GM19468 (cell line): ENCODE data around the gene CAMTA1.
"Not testable (repeated sequence)": the region's sequence is repeated elsewhere in the genome, so short reads cannot be mapped to it uniquely, and the experiment has no call there.

ENCODE experiments used
- ATAC-seq: cut with Tn5 transposase; IDR thresholded peaks from one replicate; pipeline ENCODE4 v1.9.1; 2021; ENCODE audit warnings: mild to moderate bottlenecking, moderate library complexity, moderate number of reproducible peaks; ENCODE audit not compliant: unreplicated experiment; ENCODE audit errors: extremely low read depth

CAMTA1 gene

DNA sequence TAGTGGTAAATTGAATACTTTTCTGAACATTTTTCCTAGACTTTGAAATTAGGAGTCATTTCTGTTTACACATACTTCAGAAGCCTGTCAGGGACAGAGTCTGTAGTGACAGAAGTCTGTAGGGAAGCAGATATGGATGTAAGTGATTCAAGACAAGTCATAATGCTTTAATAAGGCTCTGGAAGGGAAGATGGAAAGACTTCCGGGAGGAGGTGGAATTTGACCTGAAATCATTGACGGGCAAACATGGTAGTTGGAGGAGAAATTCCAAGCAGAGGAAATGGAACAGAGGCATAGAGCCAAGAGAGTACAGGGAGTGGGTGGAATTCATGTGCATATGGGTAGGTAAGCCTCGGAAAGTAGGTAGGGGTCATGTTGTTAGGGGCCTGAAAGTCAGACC is 22.5 kb downstream of the CAMTA1 start:
- no peak for ATAC-seq

DNA sequence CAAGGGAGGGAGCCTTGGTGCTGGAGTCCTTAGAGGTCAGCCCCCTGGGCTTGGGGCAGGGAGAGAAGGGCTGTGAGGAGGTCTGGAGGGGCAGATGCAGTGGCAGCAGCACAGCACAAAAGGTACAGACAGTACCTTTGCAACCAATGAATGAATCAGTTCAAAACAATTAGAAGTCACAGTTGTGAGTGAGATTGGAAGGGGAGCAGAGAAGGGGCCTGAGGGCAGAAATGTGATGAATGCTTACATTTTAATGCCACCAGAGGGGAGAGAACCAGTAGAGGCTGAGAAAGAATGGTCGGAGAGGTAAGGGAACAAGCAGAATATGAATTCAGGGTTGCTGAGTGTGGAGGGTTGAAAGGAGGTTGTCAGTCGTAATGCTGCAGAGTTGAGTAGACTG is 24.2 kb downstream of the CAMTA1 start:
- no peak for ATAC-seq

DNA sequence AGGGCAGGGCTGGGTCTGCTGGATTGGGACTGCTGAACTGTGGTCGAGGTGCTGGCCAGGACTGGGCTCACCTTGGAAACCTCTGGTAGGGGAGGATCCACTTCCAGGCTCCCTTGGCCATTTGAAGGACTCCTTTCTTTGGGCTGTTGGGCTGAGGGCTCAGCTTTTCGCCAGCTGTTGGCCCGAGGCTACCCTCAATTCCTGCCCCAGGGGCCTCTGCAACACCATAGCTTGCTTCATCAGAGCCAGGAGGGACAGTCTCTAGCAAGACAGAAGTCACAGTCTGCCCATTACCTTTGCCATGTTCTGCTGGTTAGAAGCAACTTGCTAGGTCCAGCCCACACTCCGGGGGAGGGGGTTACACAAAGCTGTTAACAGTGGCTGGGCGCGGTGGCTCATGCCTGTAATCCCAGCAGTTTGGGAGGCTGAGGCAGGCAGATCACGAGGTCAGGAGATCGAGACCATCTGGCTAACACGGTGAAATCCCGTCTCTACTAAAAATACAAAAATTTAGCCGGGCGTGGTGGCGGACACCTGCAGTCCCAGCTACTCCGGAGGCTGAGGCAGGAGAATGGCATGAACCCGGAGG is 25.0 kb downstream of the CAMTA1 start:
- not testable (repeated sequence) for ATAC-seq

DNA sequence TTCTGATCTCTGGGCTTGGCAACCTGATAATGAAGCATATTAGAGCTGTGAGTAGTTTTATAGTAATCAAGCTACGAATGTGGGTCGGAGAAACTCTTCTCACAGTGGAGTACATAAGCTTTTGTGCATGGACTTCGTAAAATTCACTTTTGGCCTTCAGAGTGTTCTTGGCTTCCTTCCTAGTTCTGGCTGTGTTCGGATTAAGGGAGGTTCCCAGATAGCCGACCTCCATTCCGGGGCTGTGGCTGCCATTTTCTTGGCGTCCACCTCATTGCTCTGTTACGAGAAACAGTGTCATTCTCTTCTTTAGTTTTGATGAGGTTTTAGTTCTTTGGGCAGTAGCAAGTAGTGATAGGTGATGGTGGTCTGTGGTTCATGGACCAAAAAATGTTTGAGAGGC is 26.3 kb downstream of the CAMTA1 start:
- no peak for ATAC-seq

DNA sequence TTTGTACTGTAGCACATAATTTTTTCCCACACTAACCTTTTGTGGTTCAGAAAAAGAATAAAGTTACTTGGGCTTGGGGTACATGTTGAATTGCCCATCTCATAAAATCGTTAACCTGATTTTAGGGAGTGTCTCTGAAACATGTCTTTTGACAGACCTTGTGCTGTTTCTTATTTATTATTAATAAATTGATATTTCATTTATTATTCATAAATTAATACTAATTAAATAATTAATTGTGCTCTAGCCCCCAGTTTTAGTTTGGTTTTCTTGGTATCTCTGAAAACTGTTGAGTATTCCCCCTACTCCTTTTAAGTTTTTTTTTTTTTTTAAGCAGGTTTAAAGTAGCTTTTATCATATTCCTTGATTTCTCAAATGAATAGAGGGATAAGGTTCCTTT is 27.9 kb downstream of the CAMTA1 start:
- no peak for ATAC-seq

DNA sequence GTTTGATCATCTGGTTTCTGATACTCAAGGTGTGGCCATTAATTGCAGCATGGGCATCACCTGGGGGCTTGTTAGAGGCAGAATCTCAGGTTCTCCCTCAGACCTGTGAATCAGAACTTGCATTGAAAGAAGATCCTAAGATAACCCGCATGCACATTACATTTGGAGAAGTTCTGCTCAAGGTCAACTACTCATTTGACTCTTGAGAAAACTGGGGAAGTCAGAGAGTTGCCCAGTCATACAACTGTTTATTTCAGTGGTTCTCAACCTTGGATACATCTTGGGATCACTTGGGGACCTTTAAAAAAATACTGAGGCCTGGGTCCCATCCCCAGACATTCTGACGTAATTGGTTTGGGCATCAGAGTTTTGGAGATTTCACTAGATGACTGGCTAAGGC is 30.5 kb downstream of the CAMTA1 start:
- ATAC-seq, result no peak

DNA sequence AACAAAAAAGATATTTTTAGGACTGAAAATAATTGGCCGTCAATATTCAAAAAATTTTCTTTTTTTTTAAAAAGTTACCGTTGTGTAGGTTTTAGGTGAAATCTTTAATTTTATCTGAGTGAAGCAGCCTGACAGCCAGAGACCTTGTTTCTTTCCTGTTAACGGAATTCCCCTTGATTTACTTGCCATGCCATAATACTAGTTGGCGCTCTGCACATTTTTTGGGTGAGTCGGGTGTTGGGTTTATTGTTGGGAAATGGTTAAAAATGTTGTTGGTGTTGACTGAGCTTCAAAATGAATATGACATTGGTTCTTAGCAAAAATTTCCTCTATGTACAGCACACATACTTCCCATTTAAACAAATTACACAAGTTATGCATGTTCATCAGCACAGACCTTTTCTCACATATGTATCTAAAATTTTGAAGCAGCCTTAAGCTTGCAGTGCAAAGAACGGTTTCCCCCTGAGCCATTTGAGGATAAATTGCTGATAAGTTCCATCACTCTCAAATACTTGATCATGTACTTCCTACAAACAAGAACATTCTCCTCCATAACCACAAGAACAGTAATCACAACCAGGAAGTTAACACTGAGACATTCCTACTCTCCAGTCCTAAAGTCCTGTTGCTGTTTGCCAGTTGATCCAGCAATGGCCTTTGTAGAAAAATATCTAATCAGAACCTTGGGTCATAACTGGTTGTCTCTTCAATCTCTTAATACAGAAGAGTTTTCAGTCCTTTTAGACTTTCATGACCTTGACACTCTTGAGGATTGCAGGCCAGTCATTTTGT is 34.2 kb downstream of the CAMTA1 start:
- no peak for ATAC-seq

DNA sequence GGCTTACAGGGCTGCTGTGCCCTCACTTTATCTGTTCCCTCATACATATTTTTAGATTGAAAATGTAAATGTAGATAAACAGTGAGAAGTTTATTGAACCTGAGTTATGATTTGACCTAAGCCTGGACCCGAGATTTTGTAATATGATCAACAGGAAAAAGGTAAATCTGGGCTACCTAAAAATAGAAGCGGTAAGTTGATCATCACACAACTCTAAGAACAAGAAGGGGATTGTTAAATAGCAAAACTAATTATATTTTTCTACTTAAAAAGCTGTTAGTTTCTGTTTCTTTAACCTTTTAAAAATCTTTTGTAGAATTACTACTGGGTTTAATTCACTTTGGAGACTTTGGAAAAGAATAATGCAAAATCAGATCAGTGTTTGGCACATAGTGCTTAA is 35.6 kb downstream of the CAMTA1 start:
- no peak for ATAC-seq

DNA sequence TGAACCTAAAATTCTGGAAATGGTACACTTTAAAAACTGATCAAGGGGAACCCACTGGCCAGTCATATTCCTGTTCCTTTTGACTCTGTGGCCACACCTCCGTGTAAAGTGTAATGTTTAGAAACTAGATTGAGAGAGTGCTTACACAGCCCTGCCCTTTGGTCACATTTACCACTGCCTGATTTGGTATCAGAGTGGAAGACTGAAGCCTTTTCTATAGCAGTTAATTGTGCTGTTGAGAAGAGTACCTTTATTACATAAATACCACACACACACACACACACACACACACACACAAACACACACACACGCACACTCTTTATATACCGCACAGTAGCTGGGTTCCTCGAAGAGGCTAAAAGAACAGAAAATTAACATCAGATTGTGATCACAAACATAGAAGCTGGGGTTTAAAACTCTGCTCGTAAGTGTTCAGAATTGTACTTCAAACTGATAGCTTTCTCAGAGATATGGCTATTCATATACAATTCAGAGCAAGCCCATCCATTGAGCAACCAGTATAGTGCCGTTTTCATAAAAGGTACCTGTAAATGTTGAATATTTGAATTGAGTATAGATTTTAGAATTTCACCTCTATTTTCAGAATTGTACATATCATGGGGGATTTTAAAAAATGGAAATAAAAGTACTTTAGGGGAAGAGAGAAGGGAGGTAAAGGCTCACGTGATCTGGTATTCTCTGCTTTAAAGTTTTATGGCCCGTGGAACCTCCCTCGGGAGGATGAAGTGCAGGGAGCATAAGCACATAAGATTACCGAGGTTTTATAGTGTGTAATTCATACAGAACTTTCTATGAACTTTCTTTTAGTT is 37.5 kb downstream of the CAMTA1 start:
- ATAC-seq, result peak; percentile 71

DNA sequence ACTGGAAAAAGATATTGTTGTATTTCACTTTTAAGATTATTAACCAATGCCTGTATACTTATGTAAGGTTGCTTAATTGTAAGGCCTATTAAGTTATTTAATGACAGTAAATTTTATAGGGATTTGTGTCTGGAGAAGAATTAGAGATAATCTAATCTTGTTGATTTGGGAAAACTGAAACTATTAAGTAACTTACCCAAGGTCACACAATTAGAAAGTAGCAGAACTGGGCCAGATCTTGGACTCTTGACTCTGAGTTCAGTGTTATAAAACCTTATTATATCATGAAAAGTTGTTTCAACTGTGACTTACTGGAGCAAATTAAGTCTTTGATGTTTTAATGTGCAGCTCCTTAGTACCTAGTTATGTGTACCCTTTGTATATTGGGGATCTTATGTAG is 38.5 kb downstream of the CAMTA1 start:
- ATAC-seq, result no peak

DNA sequence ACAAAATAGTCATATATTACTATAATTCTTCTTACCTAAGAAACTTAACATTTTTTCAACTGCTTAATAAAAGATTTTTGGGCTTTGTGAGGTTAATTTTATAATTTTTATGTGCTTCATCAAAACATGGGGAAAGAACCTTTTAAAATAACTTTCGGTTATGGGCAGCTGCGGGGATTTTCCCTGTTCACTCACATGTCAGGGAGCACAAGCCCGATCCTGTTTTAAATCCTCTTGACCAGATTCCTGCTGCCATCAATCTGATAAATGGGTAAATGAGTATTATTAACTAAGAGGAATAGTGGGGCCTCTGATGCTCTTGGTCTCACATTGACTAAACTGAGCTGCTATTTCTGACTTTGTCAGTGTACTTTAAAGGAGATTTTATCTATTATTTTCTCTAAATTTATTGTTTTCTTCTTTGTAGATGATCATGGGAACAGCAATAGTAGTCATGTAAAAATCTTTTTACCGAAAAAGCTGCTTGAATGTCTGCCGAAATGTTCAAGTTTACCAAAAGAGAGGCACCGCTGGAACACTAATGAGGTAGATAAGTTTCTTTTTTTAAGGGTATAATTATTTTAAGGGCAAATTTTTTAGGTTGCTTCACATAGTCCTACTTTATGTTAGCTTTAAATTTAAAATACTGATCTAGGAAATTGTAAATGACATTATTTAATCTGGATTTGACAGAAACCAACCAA is 39.6 kb downstream of the CAMTA1 start:
- no peak for ATAC-seq

DNA sequence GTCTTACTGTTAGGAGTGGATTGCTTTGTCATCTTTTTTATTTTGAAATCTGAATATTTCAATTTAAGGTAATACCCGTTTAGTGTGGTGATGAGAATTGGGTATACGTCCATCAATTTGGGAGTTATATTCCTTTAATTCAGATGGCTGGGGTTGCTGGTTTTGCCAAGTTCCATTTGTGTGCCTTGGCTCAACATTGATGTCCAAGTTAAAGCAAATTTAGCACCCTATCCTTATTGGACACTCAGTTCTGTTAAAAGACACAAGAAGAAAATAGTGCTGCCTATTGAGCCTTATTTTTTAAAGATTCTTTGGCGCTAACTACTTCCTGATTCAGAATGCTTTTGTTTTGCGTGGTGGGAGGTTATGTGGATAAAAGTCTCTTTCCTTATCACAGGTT is 40.6 kb downstream of the CAMTA1 start:
- ATAC-seq, result no peak

DNA sequence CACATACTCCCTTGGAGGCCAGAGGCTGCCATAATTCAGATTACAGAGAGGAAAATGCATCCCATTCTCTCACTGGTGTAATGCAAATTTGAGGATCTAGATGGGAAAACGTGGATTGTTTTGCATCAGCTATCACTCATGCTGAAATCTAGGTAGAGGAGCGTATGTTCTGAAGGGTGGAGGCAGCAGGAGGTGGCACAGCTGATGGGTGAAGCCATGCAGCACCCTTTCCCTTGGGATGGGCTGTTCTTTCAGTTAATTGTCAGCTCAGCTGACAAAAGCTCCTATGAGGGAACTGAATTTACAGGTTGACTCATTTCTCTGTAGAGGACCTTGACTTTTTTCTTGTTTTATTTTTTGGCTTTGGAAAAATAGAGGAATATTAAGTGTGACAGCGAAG is 41.8 kb downstream of the CAMTA1 start:
- ATAC-seq, result no peak

DNA sequence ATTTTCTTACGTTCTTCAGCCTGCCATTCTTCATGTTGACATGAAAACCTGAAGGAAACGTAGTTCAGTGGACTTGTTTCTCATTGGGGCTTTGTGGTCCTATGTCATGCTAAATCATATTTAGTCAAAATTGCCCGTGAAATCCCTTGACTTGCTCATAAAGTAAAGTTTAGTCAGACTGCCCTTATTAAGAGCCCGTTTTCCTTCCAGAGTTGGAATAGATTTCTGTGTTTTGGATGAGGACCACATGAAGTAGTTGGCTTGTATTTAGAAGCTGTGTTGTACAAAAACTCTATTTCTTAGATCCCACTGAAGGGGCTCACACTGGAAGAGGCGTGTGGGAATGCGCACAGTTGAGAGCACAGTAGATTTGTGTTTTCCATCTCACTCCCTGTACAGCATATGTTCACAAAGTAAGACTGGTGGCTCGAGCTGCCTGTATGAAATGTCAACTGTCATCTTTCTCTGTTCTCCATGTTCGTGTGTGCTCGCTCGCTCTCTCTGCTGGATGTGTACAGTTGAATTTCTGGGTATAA is 42.4 kb downstream of the CAMTA1 start:
- no peak for ATAC-seq

DNA sequence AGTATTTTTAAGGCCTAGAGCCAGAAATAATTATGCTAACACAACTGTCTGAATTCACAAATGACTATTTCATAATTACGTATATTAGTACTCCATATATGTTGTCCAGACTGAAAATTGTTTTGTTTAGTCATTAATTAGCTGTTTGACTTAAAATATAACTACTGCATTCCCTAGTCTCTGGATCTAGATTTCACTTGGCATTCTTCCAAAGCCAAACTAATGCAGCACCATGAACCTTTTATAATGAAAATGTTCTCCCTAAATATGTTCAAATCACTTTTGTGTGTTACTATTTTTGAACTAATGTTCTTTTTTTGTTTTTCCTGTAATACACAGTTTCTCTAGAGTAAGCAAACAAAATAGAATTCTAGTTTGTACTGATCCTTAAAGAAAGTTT is 46.1 kb downstream of the CAMTA1 start:
- no peak for ATAC-seq

DNA sequence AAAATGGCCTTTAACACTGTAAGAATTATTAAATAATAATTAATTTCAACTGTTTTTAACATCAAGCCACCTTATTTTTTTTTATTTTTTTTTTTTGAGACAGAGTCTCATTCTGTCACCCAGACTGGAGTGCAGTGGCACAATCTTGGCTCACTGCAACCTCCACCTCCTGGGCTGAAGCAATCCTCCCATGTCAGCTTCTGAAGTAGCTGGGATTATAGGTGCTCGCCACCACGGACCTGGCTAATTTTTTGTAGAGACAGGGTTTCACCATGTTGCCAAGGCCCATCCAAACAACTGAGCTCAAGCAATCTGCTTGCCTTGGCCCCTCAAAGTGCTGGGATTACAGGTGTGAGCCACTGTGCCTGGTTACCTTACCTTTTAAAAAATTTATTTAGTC is 46.8 kb downstream of the CAMTA1 start:
- ATAC-seq, result not testable (repeated sequence)

DNA sequence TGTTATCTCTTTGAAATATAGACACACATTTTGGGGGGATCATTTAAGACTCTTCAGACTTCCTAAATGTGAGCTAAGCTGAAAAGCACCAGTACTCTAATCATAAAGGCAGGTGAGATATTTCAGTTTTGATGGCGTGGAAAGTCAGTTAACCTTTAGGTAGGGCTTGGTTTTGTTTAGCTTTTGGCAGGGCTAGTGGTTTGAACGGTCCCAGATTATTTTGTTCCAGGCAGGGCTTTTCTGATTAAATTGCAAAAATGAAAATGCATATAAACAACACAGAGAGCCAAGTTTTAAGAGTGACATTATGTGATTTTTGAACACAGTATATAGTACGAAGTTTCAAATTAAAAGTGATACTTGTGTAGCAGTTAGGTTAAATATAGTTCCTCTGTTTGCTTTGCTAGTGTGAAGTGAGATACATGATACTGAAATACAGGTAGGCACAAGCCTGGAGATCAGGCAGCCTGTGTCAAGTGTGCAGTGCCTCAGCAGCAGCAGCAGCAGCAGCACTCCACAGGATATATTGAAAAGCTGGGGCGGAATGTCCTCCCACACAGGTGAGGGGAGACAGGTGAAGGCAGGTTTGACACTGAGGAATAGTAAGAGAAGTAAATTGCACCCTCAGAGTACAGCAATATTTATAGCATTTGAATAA is 47.4 kb downstream of the CAMTA1 start:
- ATAC-seq, result no peak

DNA sequence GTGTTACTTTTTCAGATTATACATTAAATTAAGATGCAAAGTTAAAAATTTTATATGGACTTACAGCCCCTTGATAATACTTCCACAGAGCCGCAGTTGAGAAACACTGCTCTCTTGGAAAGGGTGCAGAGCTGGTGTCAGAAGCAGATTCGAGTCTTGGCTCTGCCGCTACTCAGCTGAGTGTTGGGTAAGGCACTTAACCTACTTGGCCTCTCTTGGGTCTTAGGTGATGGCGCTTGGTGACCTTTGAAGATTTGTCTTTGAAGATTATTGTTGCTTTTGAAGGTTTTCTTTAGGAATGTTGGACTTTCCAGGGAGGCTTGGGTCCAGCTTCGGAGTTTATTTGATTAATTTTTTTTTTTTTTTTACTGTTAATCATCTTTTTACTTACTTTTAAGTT is 48.5 kb downstream of the CAMTA1 start:
- ATAC-seq, result no peak

DNA sequence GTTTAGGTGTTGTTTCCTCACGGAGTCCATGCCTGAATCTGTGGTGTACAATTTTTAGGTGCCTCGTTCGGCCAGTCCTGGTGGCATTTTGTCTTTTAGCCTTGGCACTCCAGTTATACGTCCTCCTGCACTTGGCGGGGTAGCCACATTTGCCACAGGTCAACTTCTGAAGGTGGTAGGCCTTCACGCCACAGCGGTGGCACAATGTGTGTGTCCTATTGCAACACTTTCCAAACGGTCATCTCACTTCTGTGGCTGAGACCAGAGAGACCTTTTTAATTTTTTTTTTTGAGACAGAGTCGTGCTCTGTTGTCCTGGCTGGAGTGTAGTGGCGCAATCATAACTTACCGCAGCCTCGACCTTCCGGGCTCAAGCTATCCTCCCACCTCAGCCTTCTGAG is 49.1 kb downstream of the CAMTA1 start:
- no peak for ATAC-seq

DNA sequence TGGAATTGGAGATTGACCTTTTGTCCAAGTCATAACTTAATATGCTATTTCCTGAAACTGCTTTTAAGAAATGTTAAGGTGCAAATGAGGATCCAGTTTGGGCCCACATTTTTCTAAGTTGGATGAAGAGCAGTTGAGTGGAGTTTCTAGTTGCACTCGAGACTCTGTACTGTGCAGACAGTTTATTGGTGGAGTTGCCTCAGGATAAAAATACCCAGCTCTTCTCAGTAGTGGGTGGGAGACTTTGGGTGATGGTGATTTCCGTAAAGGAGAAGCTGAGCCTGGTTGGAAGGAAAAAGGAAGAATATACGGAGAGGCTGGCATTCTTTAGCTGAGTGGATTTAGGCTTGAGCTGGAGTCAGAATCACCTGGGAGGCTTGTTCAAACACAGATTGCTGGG is 49.9 kb downstream of the CAMTA1 start:
- no peak for ATAC-seq
